B cell (primary cell): Measurements from ENCODE around the gene MYO1B. TPM values are rescaled to one million over a fixed set of nuclear protein-coding genes. Genes with fewer than 3 reads are reported as not detected.

ENCODE experiments used
- ATAC-seq: fragments of 200-7000 bp; cut with Tn5 transposase; one replicate; pipeline ENCODE4 v1.10.0; 2021; ENCODE audit warnings: low read depth, mild to moderate bottlenecking, moderate number of reproducible peaks, moderate library complexity
- CTCF ChIA-PET: fragments of 350-600 bp; sonication (Branson Sonifier 250); formaldehyde crosslinking; loops from one replicate; lab custom pipeline; 2021; ENCODE audit warnings: antibody characterized with exemption, inconsistent platforms; lab: Charles Lee
- POLR2A ChIA-PET: fragments of 350-600 bp; sonication (Branson Sonifier 250); formaldehyde crosslinking; loops from one replicate; lab custom pipeline; 2021; ENCODE audit warnings: antibody characterized with exemption; lab: Charles Lee
- DNase-seq: peaks from one replicate; pipeline ENCODE4 v3.0.0; 2013
- H2AFZ ChIP-seq: 2 replicates; pipeline ENCODE4 v1.6.1; 2012; ENCODE audit warnings: mild to moderate bottlenecking, low read depth, low read length; ENCODE audit not compliant: insufficient read depth, poor library complexity, severe bottlenecking
- H3K27ac ChIP-seq, 2 donors: 1 replicate in 1 of 2; 2 replicates in 1 of 2; pipeline ENCODE4 v1.5.1; 2012 to 2013; ENCODE audit warnings: low read length in 2 of 2, mild to moderate bottlenecking in 2 of 2, moderate library complexity in 1 of 2
- H3K27me3 ChIP-seq, 4 experiments: fragments of 200-600 bp in 1 of 4; sonication (generic) in 1 of 4; replicated peaks in 1 of 4; 1 replicate in 2 of 4; 2 replicates in 2 of 4; pipeline versions ENCODE4 v1.6.1 to v1.7.0; 2013 to 2016; ENCODE audit warnings: low read length in 3 of 4, mild to moderate bottlenecking in 2 of 4, mixed read lengths in 1 of 4, moderate library complexity in 1 of 4; ENCODE audit not compliant: insufficient read depth in 4 of 4, control insufficient read depth in 3 of 4; ENCODE audit errors: control extremely low read depth in 1 of 4
- H3K36me3 ChIP-seq, 2 experiments: replicated peaks in 1 of 2; 1 replicate in 1 of 2; 2 replicates in 1 of 2; pipeline versions ENCODE4 v1.6.1 to v1.7.1; 2013; ENCODE audit warnings: low read length in 1 of 2; ENCODE audit not compliant: insufficient read depth in 2 of 2, control insufficient read depth in 1 of 2; ENCODE audit errors: control extremely low read depth in 1 of 2, extremely low read depth in 1 of 2
- H3K4me1 ChIP-seq, 2 donors: fragments of 200-600 bp in 1 of 2; sonication (generic) in 1 of 2; 1 replicate in 1 of 2; 2 replicates in 1 of 2; pipeline versions ENCODE4 v1.5.1 to v1.6.1; 2013 to 2017; ENCODE audit warnings: low read length in 2 of 2; ENCODE audit not compliant: control insufficient read depth in 2 of 2, insufficient read depth in 2 of 2
- H3K4me2 ChIP-seq: replicated peaks from 2 replicates; pipeline ENCODE3; 2012; ENCODE audit warnings: mild to moderate bottlenecking, low read depth, low read length; ENCODE audit not compliant: poor library complexity, severe bottlenecking
- H3K4me3 ChIP-seq, 5 experiments: fragments of 200-600 bp in 1 of 5; sonication (generic) in 1 of 5; 1 replicate in 3 of 5; 2 replicates in 2 of 5; pipeline versions ENCODE4 v1.5.1 to v1.7.0; 2011 to 2016; ENCODE audit warnings: low read length in 4 of 5, mild to moderate bottlenecking in 4 of 5, low read depth in 2 of 5, control low read depth in 1 of 5, moderate library complexity in 1 of 5; ENCODE audit not compliant: insufficient read depth in 1 of 5; ENCODE audit errors: control extremely low read depth in 1 of 5, extremely low read depth in 1 of 5
- H3K79me2 ChIP-seq: fragments of 200-600 bp; sonication (generic); one replicate; pipeline ENCODE4 v1.6.0; 2016; ENCODE audit warnings: low read length; ENCODE audit not compliant: control insufficient read depth, insufficient read depth
- H3K9ac ChIP-seq: fragments of 200-600 bp; sonication (generic); 2 replicates; pipeline ENCODE4 v1.6.1; 2017; ENCODE audit warnings: mild to moderate bottlenecking, low read length, moderate library complexity
- H3K9me3 ChIP-seq, 3 donors: one replicate each; pipeline versions ENCODE4 v1.6.1 to v1.7.1; 2013; ENCODE audit warnings: low read length in 2 of 3; ENCODE audit not compliant: control insufficient read depth in 2 of 3, insufficient read depth in 1 of 3; ENCODE audit errors: control extremely low read depth in 1 of 3
- H4K20me1 ChIP-seq: 2 replicates; pipeline ENCODE4 v1.6.0; 2012; ENCODE audit warnings: mild to moderate bottlenecking, low read length; ENCODE audit not compliant: insufficient read depth, control insufficient read depth, poor library complexity, severe bottlenecking
- H3K27ac Mint-ChIP-seq: one replicate; pipeline ENCODE4 v1.8.0; 2021; ENCODE audit warnings: mixed read lengths
- H3K27me3 Mint-ChIP-seq: one replicate; pipeline ENCODE4 v1.8.0; 2021; ENCODE audit warnings: mixed read lengths
- H3K4me1 Mint-ChIP-seq: one replicate; pipeline ENCODE4 v1.8.0; 2021; ENCODE audit warnings: mixed read lengths
- H3K4me3 Mint-ChIP-seq: one replicate; pipeline ENCODE4 v1.8.0; 2021; ENCODE audit warnings: mixed read lengths
- H3K9me3 Mint-ChIP-seq: one replicate; pipeline ENCODE4 v1.8.0; 2022; ENCODE audit warnings: mixed read lengths; ENCODE audit not compliant: insufficient read depth
- EZH2 ChIP-seq: IDR thresholded peaks from 2 replicates; pipeline ENCODE4 v1.6.1; 2012; ENCODE audit warnings: borderline replicate concordance, low read depth, mild to moderate bottlenecking, moderate library complexity, low read length; ENCODE audit not compliant: insufficient read depth, poor library complexity, severe bottlenecking
- WGBS: methylation state at CpG from one replicate; pipeline ENCODE4 v1.1.5; 2013; ENCODE audit warnings: missing lambda C conversion rate; ENCODE audit not compliant: insufficient coverage; 5-methylcytosine and 5-hydroxymethylcytosine counted together
- intact Hi-C: fragments of 100-400 bp; cut with micrococcal nuclease; formaldehyde crosslinking; loops from one replicate; pipeline ENCODE4 v1.10.0; 2022
- polyA plus RNA-seq: library from polyadenylated mRNA; depleted of rRNA; stranded (reverse); fragments of >200 nt; gene quantifications from 2 replicates; pipeline ENCODE4 v1.2.3, GENCODE V29; 2012
- total RNA-seq, 2 donors: library from RNA; stranded (reverse); fragments of 120-200 nt in 1 of 2; gene quantifications; 1 replicate in 1 of 2; 2 replicates in 1 of 2; pipeline versions ENCODE4 v1.2.3 to v1.2.4, GENCODE V29; 2013 to 2022
- TF ChIP-seq, protein P1 (sequence below): fragments of 200-600 bp; IDR thresholded peaks from one replicate; pipeline ENCODE4 v1.8.0; 2022; ENCODE audit warnings: antibody characterized with exemption, mild to moderate bottlenecking

Gene MYO1B
- total and polyA plus RNA-seq, 2 donors (not counting 1 experiment from before 2014, with no cell fraction given) = 0.67 to 4.4 TPM

DNA sequence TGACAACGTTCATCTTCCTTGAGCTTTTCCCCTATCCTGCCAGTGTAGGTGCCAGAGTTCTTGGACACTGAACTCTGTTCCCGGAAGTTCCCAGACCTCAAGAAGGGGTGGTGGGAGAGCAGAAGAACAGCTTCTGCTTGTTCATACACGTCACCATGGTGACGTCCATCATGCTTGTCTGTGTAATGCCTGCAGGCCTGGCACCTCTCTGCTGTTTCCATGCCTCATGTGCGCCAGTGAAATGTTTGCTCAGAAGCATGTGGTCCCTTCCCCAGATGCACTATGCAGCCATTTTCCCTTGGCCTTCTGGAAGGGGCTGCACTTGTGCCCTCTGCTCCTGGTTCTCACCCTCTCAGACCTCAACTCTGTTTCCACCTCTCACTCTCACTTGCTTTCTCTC lies 221.9 kb downstream of the MYO1B start:
- intact Hi-C loops = no loop called here
- no peak overlapping the region for H3K4me2 ChIP-seq
- H3K79me2 ChIP-seq = no peaks in the 10 kb centered on the region
- H3K9me3 Mint-ChIP-seq = no peaks in the 10 kb centered on the region
- H3K4me1 Mint-ChIP-seq = no peaks in the 10 kb centered on the region
- H4K20me1 ChIP-seq = no peaks in the 10 kb centered on the region
- no peaks in the 10 kb centered on the region for H3K9me3 ChIP-seq
- DNase-seq (no peak), ATAC-seq (no peak)
- WGBS = 94% methylated on average over 4 of the region's 5 CpGs
- TF ChIP-seq, protein P1, sequence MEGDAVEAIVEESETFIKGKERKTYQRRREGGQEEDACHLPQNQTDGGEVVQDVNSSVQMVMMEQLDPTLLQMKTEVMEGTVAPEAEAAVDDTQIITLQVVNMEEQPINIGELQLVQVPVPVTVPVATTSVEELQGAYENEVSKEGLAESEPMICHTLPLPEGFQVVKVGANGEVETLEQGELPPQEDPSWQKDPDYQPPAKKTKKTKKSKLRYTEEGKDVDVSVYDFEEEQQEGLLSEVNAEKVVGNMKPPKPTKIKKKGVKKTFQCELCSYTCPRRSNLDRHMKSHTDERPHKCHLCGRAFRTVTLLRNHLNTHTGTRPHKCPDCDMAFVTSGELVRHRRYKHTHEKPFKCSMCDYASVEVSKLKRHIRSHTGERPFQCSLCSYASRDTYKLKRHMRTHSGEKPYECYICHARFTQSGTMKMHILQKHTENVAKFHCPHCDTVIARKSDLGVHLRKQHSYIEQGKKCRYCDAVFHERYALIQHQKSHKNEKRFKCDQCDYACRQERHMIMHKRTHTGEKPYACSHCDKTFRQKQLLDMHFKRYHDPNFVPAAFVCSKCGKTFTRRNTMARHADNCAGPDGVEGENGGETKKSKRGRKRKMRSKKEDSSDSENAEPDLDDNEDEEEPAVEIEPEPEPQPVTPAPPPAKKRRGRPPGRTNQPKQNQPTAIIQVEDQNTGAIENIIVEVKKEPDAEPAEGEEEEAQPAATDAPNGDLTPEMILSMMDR = no peak
- no peak for TF ChIP-seq EZH2
- no peaks in the 10 kb centered on the region for H3K27me3 Mint-ChIP-seq
- no peaks in the 10 kb centered on the region for H3K36me3 ChIP-seq
- H3K27ac Mint-ChIP-seq = no peak overlapping the region
- no peak overlapping the region for H3K27ac ChIP-seq
- ChIA-PET CTCF (no interaction called here), POLR2A (no interaction called here)
- H3K4me1 ChIP-seq = no peaks in the 10 kb centered on the region
- H3K4me3 Mint-ChIP-seq = no peak overlapping the region
- no peak overlapping the region for H2AFZ ChIP-seq
- no peak overlapping the region for H3K4me3 ChIP-seq
- H3K27me3 ChIP-seq = no peaks in the 10 kb centered on the region
- no peak overlapping the region for H3K9ac ChIP-seq

DNA sequence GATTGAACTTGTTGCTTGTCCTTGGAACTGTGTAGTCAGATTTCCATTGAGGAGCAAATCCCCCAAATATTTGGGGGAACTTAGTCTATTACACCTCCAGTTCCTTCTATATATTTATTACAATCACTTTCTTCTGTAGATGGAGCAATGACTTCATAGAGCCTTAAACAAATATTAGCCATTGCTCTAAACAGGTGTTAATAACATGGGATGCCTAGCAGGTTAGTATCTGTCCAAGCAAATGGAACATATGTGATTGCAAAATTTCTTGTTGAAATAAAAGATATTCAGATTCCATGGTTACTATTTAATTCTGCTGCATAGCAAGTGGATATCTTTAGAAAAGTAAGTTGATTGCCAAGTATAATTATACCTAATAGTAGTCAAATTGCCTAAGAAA lies 225.1 kb downstream of the MYO1B start:
- Histone ChIP-seq H3K9me3 (no peaks in the 10 kb centered on the region), H3K4me3 (no peak overlapping the region), H4K20me1 (no peaks in the 10 kb centered on the region), H3K27me3 (no peaks in the 10 kb centered on the region), H3K36me3 (no peaks in the 10 kb centered on the region), H3K27ac (no peak overlapping the region), H2AFZ (no peak overlapping the region), H3K9ac (no peak overlapping the region), H3K79me2 (no peaks in the 10 kb centered on the region), H3K4me1 (no peaks in the 10 kb centered on the region), H3K4me2 (no peak overlapping the region)
- no peak for ATAC-seq
- H3K4me3 Mint-ChIP-seq = no peak overlapping the region
- no peaks in the 10 kb centered on the region for H3K9me3 Mint-ChIP-seq
- no peaks in the 10 kb centered on the region for H3K4me1 Mint-ChIP-seq
- no peak for TF ChIP-seq EZH2
- TF ChIP-seq, protein P1 = no peak
- intact Hi-C loops = no loop called here
- ChIA-PET CTCF (no interaction called here), POLR2A (no interaction called here)
- no peak for DNase-seq
- H3K27ac Mint-ChIP-seq = no peak overlapping the region
- no peaks in the 10 kb centered on the region for H3K27me3 Mint-ChIP-seq
